GM19025 (cell line): ENCODE data around the gene CCND1.
"Not testable (repeated sequence)": the region's sequence is repeated elsewhere in the genome, so short reads cannot be mapped to it uniquely, and the experiment has no call there.

Source experiments
- ATAC-seq: cut with Tn5 transposase; IDR thresholded peaks from one replicate; pipeline ENCODE4 v1.9.1; 2021; ENCODE audit warnings: mild to moderate bottlenecking, low read depth, moderate library complexity; ENCODE audit not compliant: unreplicated experiment

The CCND1 gene

DNA sequence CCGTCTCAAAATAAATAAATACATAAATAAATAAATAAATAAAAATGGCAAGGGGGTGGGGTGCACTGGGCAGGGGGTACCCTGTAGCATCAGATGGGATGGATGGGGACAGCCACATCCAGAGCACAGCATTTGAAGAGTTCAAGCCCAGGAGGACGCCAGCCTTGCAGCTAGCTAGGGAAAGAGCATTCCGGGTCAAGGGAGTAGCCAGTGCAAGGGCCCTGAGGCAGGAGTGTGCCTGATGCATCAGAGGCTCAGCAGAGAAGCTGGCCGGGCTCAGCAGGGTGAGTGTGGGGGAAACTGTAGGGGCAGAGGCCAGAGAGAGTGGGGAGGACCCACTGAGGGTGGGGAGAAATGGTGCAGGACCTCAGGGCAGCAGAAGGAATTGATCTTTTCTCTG is 23.7 kb upstream of the CCND1 start:
- ATAC-seq, result no peak

DNA sequence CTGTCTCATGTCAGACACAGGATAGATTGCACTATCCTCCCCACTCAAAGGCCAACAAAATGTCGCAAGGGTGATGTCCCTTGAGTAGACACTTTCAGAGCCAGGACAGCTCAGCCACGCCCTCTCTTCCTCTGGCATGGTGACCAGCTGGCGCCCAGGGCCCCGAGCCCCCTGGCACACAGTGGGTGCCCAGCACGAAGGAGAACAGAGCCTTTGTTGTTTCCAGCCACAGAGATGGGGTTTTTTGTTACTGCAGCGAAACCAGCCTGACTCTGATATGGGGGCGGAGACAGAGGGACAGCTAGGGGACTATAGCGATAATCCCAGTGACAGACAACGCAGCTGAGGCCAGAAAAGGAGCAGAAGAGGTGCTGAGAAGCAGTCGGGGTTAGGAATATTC is 23.3 kb upstream of the CCND1 start:
- no peak for ATAC-seq

DNA sequence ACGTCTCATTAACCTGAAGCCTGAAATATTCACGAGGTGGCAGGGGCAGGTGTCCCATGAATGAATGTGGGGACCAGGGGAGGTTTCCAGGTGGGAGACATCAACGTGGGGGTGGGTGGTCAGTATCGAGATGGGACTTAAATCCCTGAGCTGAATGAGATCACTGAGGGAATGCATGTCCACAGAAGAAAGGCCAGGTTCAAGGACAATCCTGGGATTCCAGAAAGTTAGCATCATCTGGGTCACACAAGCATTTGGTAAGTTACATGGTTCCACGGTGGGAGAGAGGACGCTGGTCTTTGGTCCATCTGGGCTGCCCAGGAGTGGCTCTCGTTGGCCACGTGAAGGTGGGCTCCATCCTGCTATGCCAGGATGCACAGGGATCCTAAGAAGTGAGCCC is 22.7 kb upstream of the CCND1 start:
- no peak for ATAC-seq

DNA sequence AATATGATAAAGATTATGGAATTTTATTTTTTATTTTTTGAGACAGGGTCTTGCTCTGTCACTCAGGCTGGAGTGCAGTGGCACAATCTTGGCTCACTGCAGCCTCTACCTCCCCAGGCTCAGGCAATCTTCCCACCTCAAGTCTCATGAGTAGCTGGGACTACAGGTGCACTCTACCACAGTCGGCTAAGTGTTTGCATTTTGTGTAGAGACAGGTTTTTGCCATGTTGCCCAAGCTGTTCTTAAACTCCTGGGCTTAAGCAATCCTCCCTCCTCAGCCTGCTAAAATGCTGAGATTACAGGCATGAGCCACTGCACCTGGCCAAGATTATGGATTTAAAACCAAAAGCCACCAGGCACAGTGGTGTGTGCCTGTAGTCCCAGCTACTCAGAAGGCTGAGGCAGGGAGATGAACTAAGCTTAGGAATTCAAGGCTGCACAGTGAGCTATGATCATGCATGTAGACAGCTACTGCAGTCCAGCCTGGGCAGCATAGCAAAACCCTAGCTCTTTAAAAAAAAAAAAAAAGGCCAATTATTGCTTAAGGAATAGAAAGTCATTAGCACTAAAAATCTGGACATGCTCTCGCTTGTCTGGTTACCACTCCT is 20.2 kb upstream of the CCND1 start:
- ATAC-seq, result no peak

DNA sequence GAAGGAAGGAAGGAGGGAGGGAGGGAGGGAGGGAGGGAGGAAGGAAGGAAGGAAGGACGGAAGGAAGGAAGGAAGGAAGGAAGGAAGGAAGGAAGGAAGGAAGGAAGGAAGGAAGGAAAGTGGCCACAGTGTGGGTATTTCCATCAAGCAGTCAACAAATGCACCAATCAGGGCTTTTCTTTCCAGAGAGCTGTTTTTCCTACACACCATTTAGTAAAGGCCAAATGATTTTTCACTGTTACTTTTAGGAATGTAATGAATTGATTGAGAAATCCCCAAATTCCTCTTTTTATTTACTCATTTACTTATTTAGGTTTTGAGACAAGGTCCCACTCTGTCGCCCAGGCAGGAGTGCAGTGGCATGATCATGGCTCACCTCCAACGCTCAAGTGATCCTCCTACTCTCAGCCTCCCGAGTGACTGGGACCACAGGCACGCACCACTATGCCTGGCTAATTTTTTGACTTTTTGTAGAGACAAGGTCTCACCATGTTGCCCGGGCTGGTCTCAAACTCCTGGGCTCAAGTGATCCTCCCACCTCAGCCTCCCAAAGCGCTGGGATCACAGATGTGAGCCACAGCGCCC is 18.8 kb upstream of the CCND1 start:
- ATAC-seq, result not testable (repeated sequence)

DNA sequence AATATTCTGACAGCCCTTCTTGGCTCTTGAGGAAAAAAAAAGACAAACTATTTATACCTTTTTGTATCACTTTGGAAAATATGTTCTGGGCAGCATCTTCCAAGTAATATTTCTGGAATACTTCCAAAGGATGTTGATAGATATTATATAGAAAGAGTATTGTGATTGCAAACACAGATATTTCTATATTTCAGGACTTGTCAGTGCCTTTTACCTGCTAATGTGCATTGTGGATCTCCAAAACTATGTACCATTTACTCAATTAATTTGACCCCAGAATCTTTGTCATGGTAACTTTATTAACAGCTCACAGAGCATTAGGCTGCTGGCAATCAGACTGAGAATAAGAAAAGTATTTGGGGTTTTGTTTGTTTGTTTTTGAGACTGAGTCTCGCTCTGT is 16.7 kb upstream of the CCND1 start:
- ATAC-seq, result no peak

DNA sequence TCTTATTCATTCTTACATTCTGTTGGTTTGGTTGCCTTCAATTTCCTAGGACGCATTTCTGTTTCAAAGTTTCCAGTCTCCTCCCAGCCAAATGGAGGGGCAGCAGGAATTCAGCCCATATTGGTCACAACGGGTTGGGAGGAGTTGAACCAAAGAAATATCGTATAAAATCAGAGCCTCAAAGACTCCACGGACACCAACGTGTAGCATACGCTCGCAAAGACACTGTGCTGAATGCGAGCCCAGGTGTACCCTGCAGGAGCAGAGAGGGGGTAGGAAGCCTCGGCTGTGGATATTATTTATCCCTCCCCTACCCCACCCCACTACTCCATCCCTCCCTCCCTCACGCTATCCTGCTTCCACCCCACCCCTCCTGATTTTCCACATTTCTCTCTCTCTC is 15.5 kb upstream of the CCND1 start:
- ATAC-seq, result no peak

DNA sequence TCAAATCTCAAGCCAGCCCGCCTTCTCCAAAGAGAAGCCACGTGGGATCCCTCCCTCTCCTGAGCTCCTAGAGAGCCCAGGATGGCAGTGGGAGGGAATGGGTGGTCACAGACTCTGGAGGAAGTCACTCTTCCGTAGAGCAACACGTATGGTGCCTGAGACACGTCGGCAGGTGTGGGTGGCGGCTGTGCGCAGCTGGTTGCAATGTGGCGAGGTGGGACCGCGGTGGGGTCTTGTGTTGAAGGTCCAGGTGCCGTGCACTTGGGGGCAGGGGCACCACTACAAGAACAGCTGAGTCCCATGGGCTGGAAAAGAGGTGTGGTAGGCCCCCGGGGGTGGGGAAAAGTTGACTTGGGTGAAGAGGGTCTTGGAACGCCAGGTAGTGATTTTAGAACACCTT is 13.4 kb upstream of the CCND1 start:
- ATAC-seq, result no peak

DNA sequence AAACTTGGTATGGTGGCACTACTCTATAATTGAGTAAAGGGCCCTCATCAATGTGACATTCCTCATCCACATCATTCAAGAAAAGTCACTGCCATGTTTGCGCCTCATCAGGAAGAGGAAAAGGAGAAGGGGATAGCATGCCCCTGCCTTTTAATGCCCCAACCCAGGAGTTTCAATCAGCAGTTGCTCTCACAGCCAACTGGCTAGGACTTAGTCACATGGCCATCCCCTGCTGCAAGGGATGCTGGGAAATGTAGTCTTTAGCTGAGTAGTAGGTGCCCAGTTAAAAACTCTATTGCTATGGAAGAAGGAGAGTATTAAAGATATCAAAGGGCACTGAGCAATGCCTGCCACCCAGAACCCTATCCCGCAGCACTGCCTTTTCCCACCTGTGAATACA is 10.9 kb upstream of the CCND1 start:
- no peak for ATAC-seq

DNA sequence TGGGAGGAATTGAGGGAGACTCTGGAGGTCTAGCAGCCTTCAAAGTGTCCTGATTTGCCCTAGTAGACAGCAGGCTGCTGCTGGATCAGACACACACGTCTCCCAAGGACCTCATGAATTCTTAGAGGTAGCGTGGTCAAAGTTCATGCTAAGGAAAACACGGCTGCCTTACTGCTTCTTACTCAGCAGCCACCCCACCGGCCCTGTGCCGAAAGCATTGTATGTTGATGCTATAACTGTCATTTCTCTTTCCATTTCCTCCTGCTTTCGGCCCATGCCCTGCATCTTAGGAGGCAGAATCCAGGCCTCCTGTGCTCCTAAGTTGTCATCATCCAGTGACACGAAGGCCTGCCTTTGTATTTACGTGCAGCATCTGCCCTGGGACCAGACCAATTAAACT is 10.5 kb upstream of the CCND1 start:
- no peak for ATAC-seq

DNA sequence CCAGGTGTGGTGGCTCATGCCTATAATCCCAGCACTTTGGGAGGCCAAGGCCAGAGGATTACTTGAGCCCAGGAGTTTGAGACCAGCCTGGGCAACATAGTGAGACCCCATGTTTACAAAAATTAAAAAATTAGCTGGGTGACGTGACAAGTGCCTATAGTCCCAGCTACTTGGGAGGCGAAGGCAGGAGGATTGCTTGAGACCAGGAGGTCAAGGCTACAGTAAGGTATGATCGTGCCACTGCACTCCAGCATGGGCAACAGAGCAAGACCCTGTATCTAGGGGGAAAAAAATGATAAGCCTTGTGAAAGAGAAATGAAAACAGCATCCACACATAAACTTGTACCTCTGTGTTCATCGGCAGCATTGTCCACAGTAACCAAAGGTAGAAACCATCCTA is 8.1 kb upstream of the CCND1 start:
- ATAC-seq, result no peak

DNA sequence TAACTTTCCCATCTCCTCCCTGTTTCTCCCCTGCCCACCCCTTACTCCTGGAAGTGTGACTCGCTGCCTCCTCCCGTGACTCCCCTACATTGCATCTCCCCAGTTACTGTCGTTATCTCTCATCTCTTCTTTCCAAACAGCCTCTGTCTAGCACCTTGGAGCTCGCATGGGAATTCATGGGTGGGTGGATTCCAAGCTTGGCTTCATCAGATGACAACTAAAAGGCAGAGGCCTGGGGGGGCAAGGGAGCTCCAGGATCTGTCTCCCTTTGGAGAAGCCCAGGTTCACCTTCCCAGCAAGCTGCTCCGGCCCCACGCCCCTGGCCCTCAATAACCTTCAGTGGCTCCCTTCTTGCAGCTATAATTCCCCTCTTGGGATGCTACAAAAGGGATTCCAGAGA is 6.9 kb upstream of the CCND1 start:
- no peak for ATAC-seq

DNA sequence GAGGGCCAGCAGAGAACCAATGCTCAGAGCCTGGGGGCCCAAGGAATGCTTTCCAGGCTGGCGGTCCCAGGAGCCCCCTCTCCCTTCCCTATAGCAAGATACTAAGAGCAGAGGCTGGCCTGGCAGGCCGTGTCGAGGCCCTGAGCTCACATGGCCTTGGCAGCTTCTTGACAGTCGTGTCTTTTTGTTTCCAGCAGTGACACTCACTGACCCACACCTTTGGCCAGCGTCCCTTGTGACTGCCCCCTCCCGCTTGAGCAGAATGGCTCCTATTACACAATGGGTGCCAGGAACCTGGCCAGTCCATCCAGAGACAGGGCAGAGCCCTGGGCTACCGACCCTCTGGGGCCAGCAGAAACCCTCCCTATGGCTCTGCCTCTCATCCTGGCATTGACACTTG is 6.4 kb upstream of the CCND1 start:
- no peak for ATAC-seq

DNA sequence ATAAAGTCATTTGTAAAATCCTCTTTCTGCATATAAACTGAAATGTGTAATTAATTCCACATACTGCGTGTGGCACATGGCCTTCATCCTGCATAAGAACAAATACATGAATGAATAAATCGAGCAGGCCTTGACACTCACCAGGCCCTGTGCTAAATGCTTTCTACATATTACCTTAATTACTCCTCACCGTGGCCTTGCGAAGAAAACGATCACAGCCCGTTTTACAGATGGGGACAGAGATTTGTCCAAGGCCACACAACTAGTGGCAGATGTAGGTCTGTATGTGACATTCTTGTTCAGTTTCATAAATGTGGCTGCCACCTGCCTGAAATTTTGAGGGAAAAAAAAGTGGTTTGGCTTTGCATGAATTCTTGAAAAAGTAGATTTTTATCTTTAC is 5.8 kb upstream of the CCND1 start:
- no peak for ATAC-seq

DNA sequence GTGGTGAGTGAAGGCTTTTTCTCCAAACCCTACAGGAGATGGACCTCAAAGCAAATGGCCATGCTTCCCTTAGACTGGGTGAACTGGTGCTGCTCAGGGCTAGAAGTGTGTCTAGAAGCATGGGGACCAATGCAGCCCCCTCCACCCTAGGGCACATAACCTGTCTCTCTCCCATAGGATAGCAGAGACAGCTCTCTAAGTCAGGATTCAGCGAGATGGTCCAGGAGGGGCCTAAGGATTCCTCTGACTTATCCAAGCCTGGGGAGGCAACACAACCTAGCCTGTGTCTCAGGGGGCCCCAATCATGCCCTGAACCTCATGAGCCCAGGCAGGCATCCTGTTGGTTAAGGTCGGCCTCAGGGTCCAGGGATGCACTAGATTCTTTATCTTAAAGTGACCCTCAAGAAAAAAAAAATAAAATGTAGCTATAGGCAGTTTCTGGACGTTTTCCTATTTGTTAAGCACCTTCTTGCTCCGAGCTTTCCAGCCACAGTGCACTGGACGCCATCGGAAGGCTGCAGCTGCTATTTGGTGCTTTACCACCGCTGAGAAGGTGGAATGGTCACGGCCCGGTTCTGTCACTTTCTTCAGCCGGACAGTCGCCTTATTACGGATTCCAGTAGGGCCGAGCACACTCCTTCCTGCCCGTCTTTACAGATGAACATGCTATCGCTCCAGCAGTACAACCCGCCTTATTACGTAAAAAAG is 5.0 kb upstream of the CCND1 start:
- ATAC-seq, result no peak

DNA sequence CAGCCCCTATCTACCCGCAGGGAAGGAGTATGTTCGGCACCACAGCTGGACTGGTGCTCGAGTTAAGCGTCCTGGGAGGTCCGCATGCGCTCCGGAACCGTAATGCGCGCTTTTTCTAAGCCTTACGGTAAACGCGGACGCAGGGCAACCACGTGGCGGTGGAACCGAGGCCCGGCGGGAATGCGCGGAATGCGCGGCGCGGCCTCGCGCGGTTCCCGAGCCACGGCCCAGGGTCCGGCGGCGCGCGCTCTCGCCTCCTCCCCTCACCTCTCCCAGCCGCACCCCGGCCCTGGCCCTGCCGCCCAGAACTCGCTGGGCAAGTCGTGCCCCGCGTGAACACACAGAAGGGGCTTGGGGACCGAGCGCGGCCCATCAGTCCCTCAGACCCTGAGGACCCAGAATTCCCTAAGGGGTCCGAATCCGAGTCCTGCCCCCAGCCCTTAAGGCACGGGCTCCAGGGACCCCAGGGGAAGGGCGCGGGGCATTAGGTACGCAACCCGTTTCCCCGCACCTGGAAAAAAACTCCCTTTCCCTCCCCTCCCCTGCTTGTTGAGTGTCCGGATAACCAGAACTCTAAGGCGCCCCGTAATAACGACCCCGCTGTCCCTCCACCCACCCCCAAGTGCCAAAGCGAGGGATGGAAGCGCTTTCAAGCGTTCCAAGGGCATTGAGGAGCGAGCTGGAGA is 4.3 kb upstream of the CCND1 start:
- ATAC-seq, result no peak

DNA sequence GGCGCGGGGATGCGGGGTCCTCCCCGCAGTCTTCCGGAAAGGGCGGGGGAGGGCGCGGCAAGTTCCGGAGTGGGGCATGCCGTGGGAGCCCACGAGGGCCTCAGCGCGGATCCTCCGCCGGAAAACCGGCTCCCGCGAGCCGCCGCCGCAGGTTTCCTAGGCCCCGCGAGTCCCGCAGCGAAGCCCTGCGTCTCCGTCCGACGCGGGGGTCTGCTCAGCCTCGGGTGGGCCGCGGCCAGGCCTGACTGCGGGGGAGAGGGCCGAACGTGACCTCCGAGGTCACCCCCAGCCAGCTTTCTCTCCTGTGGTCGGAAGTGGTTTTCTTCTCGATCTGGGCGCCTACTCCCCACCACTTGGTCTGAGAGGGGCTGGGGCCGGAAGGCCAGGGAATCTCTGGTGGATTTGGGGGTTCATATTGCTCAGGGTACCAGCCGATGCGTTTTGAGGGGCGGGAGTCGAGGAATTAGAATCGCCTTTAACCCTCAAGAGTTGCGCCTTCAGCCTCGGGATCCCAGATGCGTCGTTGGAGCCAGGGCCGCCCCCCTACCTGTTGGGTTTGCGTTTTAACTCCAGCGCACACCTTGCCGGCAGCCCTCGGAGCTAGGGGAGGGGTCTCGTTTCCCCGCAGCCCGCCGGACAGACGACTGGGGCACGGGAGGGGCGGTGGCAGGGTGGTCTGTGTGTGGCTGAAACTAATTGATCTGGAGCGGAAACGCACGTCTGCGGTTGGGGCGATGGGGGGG is 3.6 kb upstream of the CCND1 start:
- ATAC-seq, result no peak

DNA sequence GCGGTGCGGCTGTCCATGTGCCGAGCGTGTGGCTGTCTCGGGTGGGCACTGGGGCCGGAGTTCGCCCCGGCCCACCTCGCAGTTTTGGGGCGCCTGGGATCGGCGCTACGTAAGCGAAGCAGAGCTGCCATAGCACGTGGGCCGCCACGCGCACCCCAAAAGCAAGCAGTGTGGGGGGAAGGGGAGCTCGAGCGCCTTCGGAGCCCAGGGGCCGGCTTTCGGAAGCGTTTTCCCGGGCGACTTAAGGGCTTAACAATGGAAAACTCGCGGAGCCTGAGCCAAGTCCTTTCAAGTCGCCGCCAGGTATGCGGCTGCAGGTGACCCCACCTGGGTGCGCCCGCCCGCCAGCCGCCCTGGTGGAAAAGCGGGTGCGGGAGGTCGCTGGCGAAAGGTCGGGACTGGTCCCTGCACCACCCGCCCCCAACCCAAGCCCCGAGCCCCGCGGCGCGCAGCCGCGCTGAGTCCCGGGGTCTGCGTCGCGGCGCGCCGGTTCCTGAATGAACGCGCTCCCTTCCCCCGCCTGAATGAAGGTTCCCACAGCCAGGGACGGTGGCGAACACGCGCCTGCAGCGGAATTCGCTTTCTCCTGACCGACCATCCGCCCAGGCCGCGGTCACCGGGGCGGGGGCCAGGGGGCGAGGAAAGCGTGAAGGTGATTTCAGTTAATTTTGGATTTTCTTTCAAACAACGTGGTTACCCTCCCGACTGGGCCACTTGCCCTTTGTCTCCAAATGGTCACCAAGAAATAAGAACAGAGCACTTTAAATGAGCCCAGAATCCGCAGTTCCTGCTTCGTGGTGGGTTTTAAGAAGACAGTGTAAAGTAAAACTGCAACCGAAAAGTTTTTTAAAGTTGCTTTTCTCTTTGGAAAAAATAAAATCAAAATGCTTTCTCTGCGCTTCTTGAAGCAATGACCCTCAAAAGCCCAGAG is 2.8 kb upstream of the CCND1 start:
- no peak for ATAC-seq

DNA sequence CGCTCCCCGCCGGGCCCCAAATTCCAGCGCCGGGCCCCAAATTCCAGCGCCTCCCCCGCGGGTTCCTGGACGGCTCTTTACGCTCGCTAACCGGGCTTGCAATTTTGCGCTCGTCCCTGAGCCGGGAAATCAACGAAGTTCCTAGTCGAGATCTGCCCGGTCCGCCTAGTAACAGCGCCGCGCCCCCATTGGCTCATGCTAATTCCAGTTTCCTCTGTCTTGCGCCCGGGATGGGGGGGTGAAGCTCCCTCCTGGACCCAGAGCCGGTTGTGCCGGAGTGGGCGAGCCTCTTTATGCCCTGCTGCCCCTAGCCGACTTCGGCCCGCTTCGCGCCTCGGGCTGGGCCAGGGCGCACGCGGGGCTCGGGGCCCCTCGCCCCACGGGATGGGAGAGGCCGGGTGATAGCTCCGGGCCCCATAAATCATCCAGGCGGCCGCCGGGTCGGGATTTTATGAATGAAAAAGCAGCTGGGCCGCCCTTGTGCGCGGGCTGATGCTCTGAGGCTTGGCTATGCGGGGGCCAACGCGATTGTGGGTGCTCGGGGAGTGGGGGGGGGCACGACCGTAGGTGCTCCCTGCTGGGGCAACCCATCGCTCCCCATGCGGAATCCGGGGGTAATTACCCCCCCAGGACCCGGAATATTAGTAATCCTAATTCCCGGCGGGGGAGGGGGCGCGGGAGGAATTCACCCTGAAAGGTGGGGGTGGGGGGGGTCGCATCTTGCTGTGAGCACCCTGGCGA is 1.8 kb upstream of the CCND1 start:
- no peak for ATAC-seq
